Stimulated activated CD4-positive, alpha-beta T cell treated with anti-CD3 and anti-CD28 coated beads, Interleukin-4, amount 100 ng/mL, for 4 hours (primary cell): ENCODE measurements around the gene LRMDA.

ENCODE experiments used
- DNase-seq, 2 experiments: peaks; one replicate each; pipeline ENCODE4 v3.0.0-alpha.2; 2020

Gene LRMDA

GRCh38 chr10:75649466-75649865 is 218.0 kb downstream of the LRMDA start:
- DNase-seq, result no peak

- DNase-seq, result no peak
Measured at GRCh38 chr10:75650648-75651047, 219.2 kb downstream of the LRMDA start.

DNA sequence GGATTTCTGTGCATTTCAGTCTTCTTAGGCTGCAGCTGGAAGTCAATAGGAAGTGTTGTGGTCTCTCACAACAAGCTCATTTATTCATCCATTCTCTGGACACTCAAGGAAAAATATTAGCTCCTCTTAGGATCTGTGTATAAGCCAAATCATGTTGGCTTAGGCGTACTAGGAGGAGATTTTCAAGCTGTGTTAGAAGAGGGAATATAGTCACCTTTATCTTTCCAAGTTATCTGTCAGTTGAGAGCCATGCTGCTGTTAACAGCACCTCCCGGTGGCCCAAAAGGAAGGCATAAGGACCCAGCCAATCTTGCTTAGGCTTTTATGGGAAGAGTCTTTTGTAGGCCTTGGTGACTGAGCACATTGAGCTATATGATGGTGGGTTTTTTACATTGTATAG is 220.0 kb downstream of the LRMDA start:
- no peak for DNase-seq

DNA sequence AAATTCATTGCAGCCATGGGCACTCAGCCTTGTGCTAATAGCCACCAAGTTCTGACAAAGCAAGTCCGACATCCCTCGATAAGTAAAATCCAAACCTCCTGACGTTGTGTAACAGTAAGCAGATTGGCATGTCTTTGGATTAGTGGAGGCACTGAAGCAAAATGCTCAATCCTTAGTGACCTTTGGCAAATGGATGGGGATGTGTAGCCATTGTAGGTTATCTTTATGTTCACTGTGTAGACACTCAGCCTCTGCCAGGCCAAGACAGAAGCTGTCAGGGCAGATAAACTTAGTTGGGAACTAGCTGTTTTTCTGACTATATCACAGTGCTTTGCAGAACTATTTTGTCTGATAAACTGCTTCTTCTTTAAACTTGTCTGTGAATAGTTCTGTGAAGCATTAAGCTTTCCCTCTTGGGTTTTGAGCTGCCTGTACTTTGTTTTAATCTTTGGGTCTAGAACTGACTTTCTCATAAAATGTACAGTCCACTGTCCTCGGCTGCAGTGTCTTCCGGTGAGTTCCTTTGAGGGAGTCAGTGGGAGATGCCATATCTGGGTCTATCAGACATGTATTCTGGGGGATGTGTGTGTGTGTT is 220.8 kb downstream of the LRMDA start:
- DNase-seq, result no peak

DNA sequence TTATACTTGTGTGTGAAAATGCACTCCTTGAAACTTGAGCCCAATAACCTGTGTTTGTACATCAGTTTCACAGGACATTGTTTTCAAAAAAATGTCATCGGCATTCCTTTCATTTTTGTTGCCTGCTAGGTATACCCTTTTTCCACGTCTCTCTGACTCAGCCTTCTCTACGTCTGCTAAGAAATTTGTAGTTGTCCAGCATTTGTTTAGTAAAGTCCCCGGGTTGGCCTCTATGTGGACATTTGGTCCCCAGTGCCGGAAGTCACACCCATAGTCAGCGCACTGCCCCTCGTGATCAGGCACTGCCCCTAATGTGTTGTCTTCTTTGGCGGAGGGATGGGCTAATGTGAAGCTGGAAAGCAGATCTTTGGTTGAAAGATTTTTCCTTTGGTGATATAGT is 222.3 kb downstream of the LRMDA start:
- no peak for DNase-seq

GRCh38 chr10:75654171-75654771 is 222.8 kb downstream of the LRMDA start:
- DNase-seq, result no peak

GRCh38 chr10:75654772-75655171 is 223.3 kb downstream of the LRMDA start:
- no peak for DNase-seq

GRCh38 chr10:75655791-75656451 is 224.5 kb downstream of the LRMDA start:
- no peak for DNase-seq

DNA sequence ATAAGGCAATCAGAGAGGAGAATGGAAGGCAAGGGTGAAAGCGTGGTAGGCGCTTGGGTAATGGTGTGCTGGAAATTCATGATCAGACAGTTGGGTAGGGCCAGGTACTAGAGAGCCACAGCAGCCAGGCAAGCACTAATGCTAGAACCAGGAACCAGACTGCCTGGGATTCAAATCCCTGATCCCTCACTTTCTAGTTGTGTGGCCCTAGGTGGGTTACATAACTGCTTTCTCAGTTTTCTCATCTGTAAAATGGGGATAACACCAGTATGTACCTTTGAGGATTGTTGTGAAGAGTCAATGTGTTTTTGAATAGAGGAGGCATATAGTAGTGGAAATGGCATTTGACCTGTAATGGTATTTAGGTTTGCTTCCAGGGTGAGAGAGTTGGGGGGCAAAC is 225.9 kb downstream of the LRMDA start:
- no peak for DNase-seq

- DNase-seq, result no peak
Measured at GRCh38 chr10:75658036-75658435, 226.6 kb downstream of the LRMDA start.

DNA sequence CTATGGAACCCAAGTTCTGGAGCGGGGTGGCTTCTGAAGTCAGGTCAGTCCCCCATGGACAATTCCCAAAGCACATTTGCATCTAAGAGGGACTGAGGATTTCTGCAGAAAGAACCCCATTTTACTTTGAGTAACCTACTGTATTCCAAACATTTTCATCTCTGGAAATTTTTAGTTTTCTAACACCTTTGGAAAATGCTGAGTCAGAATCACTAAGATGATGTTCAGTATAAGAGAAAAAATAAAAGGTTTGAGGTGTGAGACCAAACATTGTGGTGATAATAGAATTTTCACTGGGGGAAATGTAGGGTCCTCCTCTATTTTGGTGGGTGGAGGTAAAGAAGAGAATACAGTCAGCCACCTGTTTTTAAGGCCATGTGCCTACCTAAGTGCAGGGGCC is 227.1 kb downstream of the LRMDA start:
- no peak for DNase-seq

GRCh38 chr10:75658915-75659314 is 227.5 kb downstream of the LRMDA start:
- no peak for DNase-seq

- no peak for DNase-seq
Measured at GRCh38 chr10:75660823-75661222, 229.4 kb downstream of the LRMDA start.

DNA sequence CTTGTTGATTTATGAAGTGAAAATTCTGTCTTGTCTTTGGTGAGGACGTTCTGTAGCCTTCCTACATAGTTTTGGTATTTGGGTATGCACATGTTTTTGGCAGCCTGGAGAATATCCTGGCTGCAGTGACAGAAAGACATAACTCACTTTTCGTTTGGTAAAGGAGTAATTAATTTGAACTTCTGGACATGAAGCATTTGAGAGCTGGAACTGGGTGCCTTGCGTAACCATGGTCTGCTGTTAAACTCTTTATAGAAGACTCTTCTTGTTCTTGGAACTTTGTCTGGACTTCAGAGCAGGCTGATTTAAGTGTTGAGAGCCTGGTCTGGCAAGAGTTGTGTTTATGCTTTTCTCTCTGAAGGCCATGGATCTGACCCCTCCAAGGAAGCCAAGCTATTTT is 231.3 kb downstream of the LRMDA start:
- DNase-seq, result no peak

DNA sequence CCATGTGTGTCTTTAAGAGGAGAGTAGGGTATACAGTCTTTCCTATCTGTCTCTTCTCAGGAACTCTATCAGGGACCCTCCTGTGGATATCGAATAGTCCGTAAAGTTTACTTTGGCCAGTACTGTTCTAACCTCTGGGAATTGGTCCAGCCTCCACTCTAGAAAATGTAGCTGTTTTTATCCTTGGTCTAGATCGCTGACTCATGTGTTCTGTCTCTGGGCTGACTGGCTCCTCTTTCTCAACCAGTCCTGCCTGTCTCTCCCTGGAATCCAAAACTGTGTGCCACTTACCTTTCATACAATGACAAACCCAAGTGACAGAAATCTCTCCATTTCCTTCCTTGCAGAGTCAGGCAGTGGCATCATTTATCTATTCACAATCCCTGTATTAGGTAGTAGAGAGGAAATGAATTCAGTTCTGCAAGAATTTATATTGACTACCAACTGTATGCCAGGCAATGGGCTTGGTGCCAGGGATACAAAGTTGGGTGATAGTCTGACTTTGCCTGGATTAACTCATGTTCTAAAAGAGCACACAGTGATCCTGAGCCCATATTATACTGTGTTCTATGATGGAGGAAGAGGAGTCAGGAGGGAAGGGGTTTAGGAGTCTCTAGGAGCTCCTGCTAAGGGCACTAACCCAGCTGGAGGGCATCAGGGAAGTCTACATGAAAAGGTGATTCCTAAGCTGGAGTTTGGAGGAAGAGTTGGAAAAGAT is 232.7 kb downstream of the LRMDA start:
- no peak for DNase-seq

GRCh38 chr10:75664968-75665367 is 233.5 kb downstream of the LRMDA start:
- DNase-seq, result no peak

DNA sequence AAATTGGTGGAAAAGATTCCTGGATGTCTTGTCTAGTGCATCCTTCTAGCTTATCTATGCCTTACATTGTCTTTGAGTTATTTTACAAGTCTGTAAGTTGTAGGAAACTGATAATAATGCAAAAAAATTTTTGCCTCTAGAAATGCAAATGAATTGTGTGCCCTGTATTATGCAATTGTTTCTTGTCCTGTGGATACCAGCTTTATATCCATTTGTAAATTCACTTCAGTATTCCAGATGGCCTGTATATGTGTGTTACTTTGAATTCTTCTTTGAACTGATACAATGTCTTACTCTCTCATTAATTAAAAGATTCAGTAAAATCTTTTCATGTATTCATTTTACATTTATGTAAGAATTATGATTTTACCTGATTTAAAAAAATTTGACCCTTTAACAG is 234.3 kb downstream of the LRMDA start:
- no peak for DNase-seq

GRCh38 chr10:75672111-75672671 is 240.8 kb downstream of the LRMDA start:
- DNase-seq, result no peak

DNA sequence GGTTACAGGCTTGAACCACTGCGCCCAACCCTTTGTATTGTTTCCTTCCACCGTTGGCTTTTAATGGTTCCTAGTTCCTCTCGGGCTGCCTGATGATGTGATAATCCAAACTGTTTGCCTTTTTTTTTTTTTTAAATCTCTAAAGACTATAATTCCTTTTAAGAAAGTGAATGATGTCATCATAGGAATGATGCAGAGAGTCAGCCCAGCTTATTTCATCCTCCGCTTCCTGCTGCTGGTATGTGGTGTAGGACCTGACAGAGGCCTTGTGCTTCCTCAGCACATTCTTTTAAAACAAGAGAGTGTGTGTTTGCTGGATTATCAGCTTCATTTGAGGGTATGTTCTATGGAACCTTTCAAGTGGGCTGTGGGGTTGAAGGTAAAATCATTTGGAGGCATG is 241.4 kb downstream of the LRMDA start:
- DNase-seq, result no peak

DNA sequence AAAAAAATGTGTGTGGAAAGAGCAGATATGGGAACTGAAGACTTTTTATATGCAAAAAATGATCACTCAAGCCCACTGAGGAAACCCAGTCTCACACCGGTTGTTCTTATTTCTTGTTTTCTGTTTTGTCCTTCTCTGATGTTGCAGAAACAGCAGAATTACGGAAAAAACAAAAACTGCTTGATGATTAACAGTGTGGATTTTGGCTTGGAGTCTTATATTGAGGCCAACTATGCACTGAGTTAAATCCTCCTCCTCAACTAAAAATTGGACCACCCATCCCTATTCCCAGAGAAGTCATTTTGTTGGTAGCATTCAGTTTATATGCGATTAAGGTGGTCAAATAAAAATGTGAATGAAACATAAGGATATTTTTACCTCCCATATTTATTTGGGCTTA is 246.1 kb downstream of the LRMDA start:
- no peak for DNase-seq

GRCh38 chr10:75678527-75678926 is 247.1 kb downstream of the LRMDA start:
- DNase-seq, result no peak

DNA sequence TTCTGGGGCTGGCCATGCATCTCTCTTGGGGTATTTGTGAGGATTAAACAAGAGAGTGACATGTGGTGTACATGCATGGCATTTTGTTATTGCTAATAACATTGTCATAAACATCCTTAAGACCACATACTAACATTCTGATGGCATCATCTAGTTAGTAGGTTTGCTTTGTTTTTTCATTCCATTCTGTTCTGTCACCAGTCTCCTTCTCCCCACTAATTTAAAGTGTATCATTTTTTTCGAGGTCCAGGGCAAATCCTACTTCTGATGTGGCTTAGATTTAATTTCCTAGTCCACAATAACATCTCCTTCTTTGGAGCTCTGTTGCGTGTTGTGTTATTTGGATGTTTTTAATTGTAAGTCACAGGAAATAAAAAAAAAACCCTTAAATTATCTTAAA is 248.1 kb downstream of the LRMDA start:
- DNase-seq, result no peak

GRCh38 chr10:75681334-75681733 is 249.9 kb downstream of the LRMDA start:
- DNase-seq, result no peak
